Panc1 (cell line): ENCODE results near the gene ZSCAN21.

Source experiments
- POLR2AphosphoS5 ChIP-seq: IDR thresholded peaks from 2 replicates; pipeline ENCODE4 v1.6.1; 2012; ENCODE audit warnings: mild to moderate bottlenecking, low read depth, low read length, moderate library complexity
- SIN3A ChIP-seq: IDR thresholded peaks from 2 replicates; pipeline ENCODE4 v1.6.1; 2012; ENCODE audit warnings: low read depth, mild to moderate bottlenecking, low read length, moderate library complexity, borderline replicate concordance; ENCODE audit not compliant: insufficient read depth
- TCF7L2 ChIP-seq: IDR thresholded peaks from 2 replicates; pipeline ENCODE4 v1.6.1; 2011; ENCODE audit warnings: mild to moderate bottlenecking, low read depth, low read length, inconsistent platforms
- TF ChIP-seq, protein P1 (sequence below): fragments of 450-650 bp; IDR thresholded peaks from 2 replicates; pipeline ENCODE4 v1.5.1; 2017; ENCODE audit warnings: mild to moderate bottlenecking

- TF ChIP-seq, protein P1, sequence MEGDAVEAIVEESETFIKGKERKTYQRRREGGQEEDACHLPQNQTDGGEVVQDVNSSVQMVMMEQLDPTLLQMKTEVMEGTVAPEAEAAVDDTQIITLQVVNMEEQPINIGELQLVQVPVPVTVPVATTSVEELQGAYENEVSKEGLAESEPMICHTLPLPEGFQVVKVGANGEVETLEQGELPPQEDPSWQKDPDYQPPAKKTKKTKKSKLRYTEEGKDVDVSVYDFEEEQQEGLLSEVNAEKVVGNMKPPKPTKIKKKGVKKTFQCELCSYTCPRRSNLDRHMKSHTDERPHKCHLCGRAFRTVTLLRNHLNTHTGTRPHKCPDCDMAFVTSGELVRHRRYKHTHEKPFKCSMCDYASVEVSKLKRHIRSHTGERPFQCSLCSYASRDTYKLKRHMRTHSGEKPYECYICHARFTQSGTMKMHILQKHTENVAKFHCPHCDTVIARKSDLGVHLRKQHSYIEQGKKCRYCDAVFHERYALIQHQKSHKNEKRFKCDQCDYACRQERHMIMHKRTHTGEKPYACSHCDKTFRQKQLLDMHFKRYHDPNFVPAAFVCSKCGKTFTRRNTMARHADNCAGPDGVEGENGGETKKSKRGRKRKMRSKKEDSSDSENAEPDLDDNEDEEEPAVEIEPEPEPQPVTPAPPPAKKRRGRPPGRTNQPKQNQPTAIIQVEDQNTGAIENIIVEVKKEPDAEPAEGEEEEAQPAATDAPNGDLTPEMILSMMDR: no peak
- TF ChIP-seq SIN3A: no peak
- TF ChIP-seq POLR2AphosphoS5: no peak
- TF ChIP-seq TCF7L2: no peak
These were observed 9.7 kb downstream of the ZSCAN21 start for GRCh38 chr7:100059251-100059739.
